Measurements from ENCODE around the gene SYT1.
"Not testable (repeated sequence)": the region's sequence is repeated elsewhere in the genome, so short reads cannot be mapped to it uniquely, and the experiment has no call there.

The SYT1 gene

DNA sequence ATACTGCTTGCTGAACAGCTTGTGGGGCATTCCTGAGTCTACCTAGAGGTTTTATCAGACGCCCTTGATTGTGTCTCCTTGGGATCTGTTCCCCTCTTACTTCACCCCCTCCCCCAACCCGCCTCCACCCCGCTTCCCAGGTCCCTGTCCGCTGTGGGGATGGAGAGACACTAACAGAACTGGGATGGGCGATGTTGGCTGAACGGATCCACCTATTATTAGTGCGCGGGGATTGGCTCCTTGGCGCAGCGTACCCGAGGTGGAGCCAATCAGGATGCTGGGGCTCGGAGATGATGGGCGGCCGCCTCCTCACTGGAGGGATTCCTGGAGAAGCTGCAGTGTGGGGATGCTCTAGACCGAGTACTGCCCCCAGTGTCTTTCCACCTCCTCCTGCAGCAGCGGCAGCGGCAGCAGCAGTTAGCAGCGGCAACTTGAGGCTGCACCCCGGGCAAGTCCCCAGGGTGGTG lies at the start of gene SYT1:
TSS of gene SYT1 (plus strand) at position 372 of the 467 bp plus-strand sequence.
- DNase-seq = no peak

DNA sequence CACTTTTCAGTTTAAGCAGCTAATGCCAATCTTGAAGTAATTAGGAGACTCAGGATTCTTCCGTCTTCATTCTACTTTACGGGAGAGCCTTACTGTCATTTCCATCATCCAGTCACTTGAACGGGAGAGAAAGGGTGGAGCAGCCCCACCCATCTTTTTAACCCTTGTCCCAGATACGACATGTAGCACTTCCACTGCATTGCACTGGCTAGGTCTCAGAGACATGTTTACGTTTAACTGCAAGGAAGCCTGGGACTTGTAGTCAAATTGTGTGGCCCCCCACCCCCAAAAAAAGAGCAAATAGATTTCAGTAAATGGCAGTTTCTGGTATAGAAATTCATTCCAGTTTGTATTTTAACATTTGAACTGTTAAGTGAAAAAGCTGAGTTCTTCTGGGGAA lies 46.1 kb upstream of the SYT1 start:
- DNase-seq = no peak

DNA sequence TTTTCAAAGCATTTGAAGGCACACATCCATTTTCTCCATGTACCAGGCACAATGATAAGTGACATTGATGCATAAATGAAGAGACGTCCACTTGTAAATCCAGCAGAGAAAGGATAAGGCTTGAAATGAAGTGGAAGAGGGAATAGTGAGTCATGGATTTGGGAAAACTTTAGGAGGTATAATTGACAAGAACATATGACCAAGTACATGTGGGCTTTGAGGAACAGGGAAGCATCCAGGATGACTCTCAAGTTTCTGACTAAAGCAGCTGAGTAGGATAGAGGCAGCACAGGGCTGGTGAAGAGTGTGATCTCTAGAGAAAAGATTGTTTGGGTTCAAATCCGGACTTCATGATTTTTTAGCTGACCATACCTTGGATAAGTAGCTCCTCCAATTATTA lies 43.6 kb upstream of the SYT1 start:
- no peak for DNase-seq

DNA sequence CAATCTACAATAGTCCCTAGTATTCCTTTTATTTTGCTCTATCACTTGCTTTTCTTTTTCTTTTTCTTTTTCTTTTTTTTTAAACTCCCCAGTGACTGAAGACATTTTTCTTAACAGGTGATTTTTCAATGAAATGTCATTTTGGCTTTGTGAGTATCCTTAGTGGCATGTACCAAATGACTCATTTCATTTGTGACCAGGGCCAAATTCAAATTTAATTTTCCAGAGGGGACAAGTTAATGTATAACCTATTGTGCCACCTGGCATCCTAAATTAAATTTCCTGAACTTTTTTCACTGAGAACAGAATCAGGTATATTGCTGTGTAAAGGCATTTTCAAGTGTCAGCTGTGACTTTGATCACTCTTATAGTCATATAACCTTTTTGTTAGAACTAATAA lies 39.7 kb upstream of the SYT1 start:
- DNase-seq = no peak

- no peak for DNase-seq
Measured at GRCh38 chr12:78829690-78830089, 34.9 kb upstream of the SYT1 start.

- no peak for DNase-seq
Measured at GRCh38 chr12:78835493-78835892, 29.1 kb upstream of the SYT1 start.

DNA sequence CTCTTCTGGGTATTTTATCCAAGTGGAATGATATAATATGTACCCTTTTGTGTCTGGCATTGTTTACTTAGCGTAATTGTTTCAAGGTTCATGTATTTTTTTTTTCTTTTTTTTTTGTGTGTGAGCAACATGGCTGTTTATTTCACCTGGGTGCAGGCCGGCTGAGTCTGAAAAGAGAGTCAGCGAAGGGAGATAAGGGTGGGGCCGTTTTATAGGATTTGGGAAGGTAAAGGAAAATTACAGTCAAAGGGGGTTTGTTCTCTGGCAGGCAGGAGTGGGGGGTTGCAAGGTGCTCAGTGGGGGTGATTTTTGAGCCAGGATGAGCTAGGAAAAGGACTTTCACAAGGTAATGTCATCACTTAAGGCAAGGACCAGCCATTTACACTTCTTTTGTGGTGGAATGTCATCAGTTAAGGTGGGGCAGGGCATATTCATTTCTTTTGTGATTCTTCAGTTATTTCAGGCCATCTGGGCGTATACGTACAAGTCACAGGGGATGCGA lies 24.0 kb upstream of the SYT1 start:
- DNase-seq = not testable (repeated sequence)

DNA sequence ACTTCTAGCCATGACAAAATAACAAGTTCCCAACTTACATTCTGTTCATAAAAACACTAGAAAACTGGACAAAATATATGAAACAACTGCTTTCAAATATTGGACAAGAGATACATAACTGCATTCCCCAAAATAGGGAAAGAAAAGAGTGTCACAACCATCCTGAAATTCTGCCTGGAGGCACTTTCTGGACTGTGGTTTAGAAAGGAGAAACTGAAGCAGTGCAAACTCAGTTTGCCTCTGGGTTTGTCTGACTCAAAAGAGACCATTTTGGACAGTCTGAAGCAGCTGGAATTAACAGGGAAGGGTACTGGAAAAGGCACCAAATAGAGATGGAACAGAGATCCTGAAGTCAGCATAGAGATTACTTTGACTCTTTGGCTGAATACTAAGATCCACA lies 11.3 kb upstream of the SYT1 start:
- no peak for DNase-seq

DNA sequence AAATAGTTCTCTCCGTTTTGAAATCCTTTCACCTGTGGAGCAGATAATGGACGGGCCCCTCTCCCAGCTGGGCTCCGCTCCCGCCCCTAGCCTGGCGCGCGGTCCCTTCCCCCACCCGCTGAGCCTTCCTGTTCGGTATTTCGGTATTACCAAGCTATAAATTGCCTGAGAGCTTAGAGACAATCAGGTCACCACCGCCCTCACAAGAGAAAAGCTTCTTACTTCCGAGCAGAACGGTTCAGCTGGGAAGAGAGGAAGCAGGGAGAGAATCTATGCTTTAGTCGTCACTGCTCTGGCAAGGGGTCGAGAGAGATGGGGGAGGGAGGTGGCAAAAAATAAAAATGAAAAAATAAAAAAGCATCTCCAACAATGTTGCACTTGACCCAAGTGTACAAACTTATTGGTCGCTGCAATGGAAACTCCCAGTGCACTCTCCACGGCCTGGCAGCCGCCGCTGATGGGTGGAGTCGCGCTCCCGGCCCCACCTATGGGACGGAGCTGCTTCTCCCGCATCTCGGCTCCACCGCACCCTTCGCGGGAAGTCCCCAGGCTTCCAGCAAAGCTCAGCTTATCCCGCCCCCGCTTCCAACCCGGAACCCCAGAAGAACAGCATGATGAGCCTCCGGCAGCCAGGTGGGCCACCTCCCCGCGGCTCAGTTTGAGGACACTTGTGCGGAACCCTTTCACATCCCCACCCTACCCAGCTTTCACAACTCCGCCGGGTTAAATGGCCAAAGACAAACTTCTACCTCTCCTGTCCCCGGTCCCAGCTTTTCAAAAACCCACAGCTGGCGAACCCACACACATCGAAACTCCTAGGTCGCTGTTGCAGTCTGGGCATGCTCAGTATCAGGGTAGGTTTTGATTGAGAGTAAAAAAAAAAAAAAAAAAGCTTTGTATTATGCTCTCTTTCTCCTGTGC lies 832 bp upstream of the SYT1 start:
- DNase-seq = no peak

DNA sequence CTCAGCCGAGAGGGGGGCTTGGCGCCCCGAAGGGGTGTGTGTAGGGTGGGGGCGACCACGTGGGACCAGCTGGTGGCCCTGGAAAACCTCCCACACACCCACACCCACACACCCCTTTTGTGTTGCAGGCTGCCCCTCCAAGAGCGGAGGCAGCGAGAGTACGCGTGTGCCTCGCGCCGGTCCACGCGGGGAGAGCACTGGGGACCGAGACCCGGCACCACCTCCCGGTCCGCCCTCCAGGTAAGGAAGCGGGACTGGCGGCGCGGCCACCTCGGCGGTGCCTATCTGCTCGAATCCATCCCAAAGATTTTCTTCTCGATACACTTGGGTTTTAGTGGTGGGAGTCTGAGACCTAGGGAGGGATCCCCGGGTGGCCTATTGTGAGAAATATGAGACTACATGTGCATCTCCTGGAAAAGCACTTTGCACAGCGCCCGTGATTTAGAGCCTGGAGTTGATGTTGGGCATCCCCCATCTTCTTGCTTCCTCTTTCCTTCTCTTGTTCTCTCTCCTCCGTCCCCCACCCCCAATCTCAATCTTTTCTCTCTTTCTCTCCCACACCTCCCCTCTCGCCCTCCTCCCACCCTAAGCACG lies 393 bp downstream of the SYT1 start:
- no peak for DNase-seq

- no peak for DNase-seq
Measured at GRCh38 chr12:78865516-78865915, 942 bp downstream of the SYT1 start.

DNA sequence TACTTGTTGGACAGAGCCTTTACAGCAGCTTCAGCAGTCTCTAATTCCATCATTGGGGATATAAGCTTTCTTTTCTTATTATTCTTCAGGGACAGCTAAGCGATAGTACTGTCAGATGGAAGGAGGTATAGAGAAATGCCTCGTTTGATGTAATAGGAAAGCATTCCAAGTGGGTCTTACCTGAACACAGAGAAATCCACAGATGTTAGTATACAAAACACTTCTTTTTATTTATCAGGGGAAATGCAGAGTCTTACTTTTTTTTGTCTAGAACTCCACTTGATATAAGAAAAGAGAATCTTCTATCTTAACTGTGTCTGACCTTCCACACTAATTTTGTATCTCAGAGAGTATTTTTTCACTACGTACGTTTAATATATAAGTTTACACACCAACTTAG lies 1.9 kb downstream of the SYT1 start:
- DNase-seq = no peak

DNA sequence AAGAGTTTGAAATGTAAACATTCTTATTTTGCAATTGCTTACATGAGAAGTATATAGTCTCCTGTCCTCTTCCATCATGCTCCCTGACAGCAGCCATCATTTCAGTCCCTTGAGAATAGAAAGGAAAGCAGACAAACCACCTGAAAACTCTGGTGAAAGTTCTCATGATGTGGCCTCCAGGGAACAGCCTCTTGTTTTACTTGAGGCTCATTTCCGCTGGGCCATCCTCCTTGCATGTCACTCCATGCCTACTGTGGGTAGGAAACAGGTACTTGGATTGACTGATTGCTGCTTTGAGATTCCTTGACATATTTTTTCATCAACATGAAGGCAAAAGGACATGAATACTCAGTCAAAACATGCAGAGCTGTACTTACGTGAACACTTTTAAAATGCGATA lies 6.0 kb downstream of the SYT1 start:
- DNase-seq = no peak

- DNase-seq = no peak
Measured at GRCh38 chr12:78871566-78871965, 7.0 kb downstream of the SYT1 start.

- DNase-seq = no peak
Measured at GRCh38 chr12:78878459-78878858, 13.9 kb downstream of the SYT1 start.

- no peak for DNase-seq
Measured at GRCh38 chr12:78878866-78879265, 14.3 kb downstream of the SYT1 start.

- no peak for DNase-seq
Measured at GRCh38 chr12:78880078-78880477, 15.5 kb downstream of the SYT1 start.

- DNase-seq = no peak
Measured at GRCh38 chr12:78881685-78882084, 17.1 kb downstream of the SYT1 start.

GRCh38 chr12:78885466-78885865 lies 20.9 kb downstream of the SYT1 start:
- no peak for DNase-seq

DNA sequence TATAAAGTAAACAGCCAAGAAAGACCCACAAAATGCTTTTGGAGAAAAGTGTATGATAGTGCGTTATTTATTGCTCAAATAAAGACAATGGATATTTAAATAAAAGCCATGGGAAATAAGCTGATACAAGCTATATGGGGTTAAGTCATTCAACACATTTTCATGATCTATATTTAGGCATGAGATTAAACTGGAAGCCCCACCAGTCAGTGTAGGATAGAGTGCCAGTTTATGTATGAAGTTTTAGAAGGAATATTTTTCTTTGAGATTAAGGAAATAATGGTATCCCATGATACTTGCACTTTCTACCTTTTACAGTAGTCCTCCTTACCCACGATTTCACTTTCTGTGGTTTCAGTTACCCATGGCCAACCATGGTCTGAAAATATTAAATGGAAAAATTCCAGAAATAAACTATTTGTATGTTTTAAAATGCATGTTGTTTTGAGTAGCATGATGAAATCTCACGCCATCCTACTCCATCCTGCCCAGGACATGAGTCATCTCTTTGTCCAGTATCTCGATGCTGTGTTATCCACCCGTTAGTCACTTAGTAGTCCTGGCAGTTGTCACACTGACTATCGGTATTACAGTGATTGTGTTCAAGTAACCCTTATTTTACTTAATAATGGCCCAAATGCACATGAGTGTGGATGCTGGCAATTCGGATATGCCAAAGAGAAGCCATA lies 22.3 kb downstream of the SYT1 start:
- no peak for DNase-seq

GRCh38 chr12:78887444-78887843 lies 22.9 kb downstream of the SYT1 start:
- DNase-seq = no peak

DNA sequence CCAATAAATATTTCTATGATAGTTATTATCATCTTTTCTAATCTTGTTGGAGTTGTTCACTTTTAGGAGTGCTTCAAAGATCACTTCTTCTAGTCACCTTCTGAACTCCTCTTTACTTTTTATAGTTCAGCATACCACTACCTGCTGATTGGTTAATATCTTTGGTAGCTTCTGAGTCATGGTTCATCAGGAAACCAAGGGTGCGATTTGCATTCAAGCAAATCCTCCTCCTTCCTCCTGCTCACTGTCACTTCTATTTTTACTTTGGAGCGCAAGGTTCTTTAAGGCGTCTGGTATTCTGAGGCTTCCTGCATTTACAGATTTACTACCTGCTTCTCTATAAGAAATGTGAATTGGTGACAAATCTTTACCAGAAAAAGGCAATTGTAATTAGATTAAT lies 24.0 kb downstream of the SYT1 start:
- DNase-seq = no peak

DNA sequence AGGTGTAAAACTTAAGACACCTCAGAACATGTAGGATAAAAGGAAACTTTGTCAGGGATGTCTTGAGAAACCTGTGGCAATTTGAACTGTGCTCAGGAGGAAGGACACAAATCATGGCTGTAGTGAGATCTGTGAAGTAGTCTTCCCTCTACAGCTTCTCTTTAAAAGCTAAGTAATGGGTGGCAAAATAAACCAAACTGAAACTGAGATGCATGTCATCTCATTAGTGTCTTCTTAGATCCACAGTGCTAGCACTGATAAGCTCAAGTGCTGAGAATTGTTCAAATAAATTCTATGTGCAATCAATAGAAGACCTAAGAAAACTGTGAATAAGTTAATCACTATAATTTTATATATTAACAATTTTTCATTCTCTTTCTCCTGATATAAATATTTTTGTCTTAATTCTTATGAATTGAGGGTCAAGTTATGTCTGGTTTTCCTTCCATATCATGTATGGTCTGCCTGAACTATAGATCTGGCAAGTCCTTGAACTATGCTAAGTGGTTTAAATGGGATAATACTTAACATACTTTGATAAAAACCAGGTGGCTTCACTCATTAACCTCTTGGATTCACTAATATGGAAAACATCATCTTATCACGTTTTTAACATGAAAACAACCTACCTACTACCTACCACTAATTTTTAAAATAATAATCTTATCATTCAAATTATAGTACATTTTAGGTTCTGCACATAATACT lies 27.2 kb downstream of the SYT1 start:
- DNase-seq = no peak
